ENCODE measurements around the gene MLN. TPM values are rescaled to one million over a fixed set of nuclear protein-coding genes. Genes with fewer than 3 reads are reported as not detected.

MLN gene
- total and polyA plus RNA-seq, 2 experiments from 2014 or later: not detected

DNA sequence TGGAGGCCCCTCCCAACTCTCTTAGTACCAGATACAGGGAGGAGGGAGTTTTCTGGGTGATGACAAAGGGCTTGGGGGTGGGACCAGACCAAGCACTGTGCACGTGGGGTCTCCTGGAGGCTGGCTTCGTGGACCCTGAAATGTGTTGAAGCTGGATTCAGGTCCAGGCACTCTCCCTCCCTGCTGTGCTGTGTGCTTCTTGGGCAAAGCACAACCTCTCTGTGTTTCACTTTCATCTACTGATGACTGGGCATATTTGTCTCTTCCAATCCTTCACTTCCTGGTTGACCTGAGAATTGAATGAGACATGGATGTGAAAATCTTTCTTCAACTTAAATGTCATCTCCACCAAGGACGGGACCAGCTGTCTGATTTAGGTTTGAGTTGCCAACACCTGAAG is 14.5 kb upstream of the MLN start:
- H3K27ac Mint-ChIP-seq: no peak overlapping the region
- H3K36me3 Mint-ChIP-seq (ENCODE audit: low read depth): no peaks in the 10 kb centered on the region; the same call in 2 of the 3 replicates
- H3K9me3 Mint-ChIP-seq: no peaks in the 10 kb centered on the region
- no peak overlapping the region for H2AFZ ChIP-seq
- DNase-seq (ENCODE audit: low spot score) (no peak), ATAC-seq (no peak)
- no peak overlapping the region for H3K4me3 ChIP-seq
- H3K4me1 Mint-ChIP-seq: peaks cover 36% of the 10 kb centered on the region
- no peaks in the 10 kb centered on the region for H3K36me3 ChIP-seq (ENCODE audit: insufficient read depth)
- peaks cover 25% of the 10 kb centered on the region for H3K4me1 ChIP-seq (ENCODE audit: insufficient read depth)
- H3K27me3 Mint-ChIP-seq (ENCODE audit: insufficient read depth, low read depth, poor library complexity): peaks cover 10% of the 10 kb centered on the region
- 0 out of 2 replicates have a peak, but pooled peaks cover 6% of the 10 kb centered on the region for H3F3A ChIP-seq (replicated peaks; ENCODE audit: low read depth)
- H3K27ac ChIP-seq (ENCODE audit: low read depth): no peak overlapping the region
- H3K4me2 ChIP-seq: no peak overlapping the region
- H4K20me1 ChIP-seq (replicated peaks; ENCODE audit: insufficient read depth): no peaks in the 10 kb centered on the region
- TF ChIP-seq ZNF114 (CRISPR knock-in tag; IDR thresholded peaks at IDR 0.05) (no peak), EZH2phosphoT487 (IDR thresholded peaks at IDR 0.05; ENCODE audit: unreplicated experiment) (no peak), STAT1 (IDR thresholded peaks at IDR 0.05; ENCODE audit: unreplicated experiment) (no peak), EZH2 (IDR thresholded peaks at IDR 0.05; ENCODE audit: low read depth, unreplicated experiment) (no peak)
- H3K9me2 ChIP-seq (ENCODE audit: insufficient read depth): peaks cover 6% of the 10 kb centered on the region; the same call in 1 of the 2 replicates
- no peak overlapping the region for H3K4me3 Mint-ChIP-seq
- H3K27me3 ChIP-seq (ENCODE audit: insufficient read depth): no peaks in the 10 kb centered on the region
- no peaks in the 10 kb centered on the region for H3K79me2 ChIP-seq (replicated peaks; ENCODE audit: insufficient read depth)

- no peaks in the 10 kb centered on the region for H3K9me3 Mint-ChIP-seq
- H3K4me1 ChIP-seq (ENCODE audit: insufficient read depth): peaks cover 24% of the 10 kb centered on the region
- ATAC-seq (no peak), DNase-seq (ENCODE audit: low spot score) (no peak)
- H3F3A ChIP-seq (replicated peaks; ENCODE audit: low read depth): 0 out of 2 replicates have a peak, but pooled peaks cover 6% of the 10 kb centered on the region
- TF ChIP-seq ETS1 (IDR thresholded peaks at IDR 0.05) (no peak), EZH2phosphoT487 (IDR thresholded peaks at IDR 0.05; ENCODE audit: unreplicated experiment) (no peak), POLR2AphosphoS5 (IDR thresholded peaks at IDR 0.05; ENCODE audit: low read depth) (no peak), ZNF114 (CRISPR knock-in tag; IDR thresholded peaks at IDR 0.05) (no peak), ZNF331 (CRISPR knock-in tag; IDR thresholded peaks at IDR 0.05; ENCODE audit: low read depth) (no peak)
- peaks cover 34% of the 10 kb centered on the region for H3K4me1 Mint-ChIP-seq
- H2AFZ ChIP-seq: no peak overlapping the region; the same call in 1 of the 2 replicates
- no peak overlapping the region for H3K4me3 ChIP-seq
- peaks cover 6% of the 10 kb centered on the region for H3K27me3 Mint-ChIP-seq (ENCODE audit: insufficient read depth, low read depth, poor library complexity)
- no peaks in the 10 kb centered on the region for H4K20me1 ChIP-seq (replicated peaks; ENCODE audit: insufficient read depth)
- no peak overlapping the region for H3K4me3 Mint-ChIP-seq
- H3K27ac Mint-ChIP-seq: no peak overlapping the region
- H3K27me3 ChIP-seq (ENCODE audit: insufficient read depth): no peaks in the 10 kb centered on the region
- H3K36me3 Mint-ChIP-seq (ENCODE audit: low read depth): no peaks in the 10 kb centered on the region
- H3K79me2 ChIP-seq (replicated peaks; ENCODE audit: insufficient read depth): no peaks in the 10 kb centered on the region
- H3K27ac ChIP-seq (ENCODE audit: low read depth): no peak overlapping the region
- H3K36me3 ChIP-seq (ENCODE audit: insufficient read depth): no peaks in the 10 kb centered on the region
- peaks cover 6% of the 10 kb centered on the region; the same call in 1 of the 2 replicates for H3K9me2 ChIP-seq (ENCODE audit: insufficient read depth)
- no peak overlapping the region for H3K4me2 ChIP-seq
These were observed 13.7 kb upstream of the MLN start for GRCh38 chr6:33817489-33817888.

DNA sequence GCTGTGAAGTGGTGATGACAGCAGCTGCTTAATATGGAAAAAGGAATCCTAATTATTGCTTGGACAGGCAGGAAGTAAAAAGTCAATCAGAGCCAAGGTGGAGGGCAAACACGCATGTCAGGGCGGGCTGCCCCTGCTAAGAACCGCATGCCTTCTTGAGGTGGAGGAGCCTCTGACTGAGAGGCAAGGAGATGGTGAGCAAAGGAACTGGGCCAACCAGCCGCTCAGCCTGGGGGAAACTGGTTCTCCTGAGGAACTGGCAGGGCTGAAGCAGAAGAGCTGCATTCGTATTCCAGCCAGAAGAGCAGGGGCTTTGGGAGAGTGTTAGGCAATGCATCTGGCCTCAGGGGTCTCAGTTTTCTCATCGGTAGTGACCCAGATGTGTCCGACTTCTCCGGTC is 13.1 kb upstream of the MLN start:
- peaks cover 6% of the 10 kb centered on the region for H3K27me3 Mint-ChIP-seq (ENCODE audit: insufficient read depth, low read depth, poor library complexity)
- H3K4me1 Mint-ChIP-seq: peaks cover 38% of the 10 kb centered on the region
- TF ChIP-seq ZNF114 (CRISPR knock-in tag; IDR thresholded peaks at IDR 0.05) (no peak), STAT1 (IDR thresholded peaks at IDR 0.05; ENCODE audit: unreplicated experiment) (no peak), ETS1 (IDR thresholded peaks at IDR 0.05) (no peak), POLR2AphosphoS5 (IDR thresholded peaks at IDR 0.05; ENCODE audit: low read depth) (no peak), ZNF331 (CRISPR knock-in tag; IDR thresholded peaks at IDR 0.05; ENCODE audit: low read depth) (no peak), EZH2phosphoT487 (IDR thresholded peaks at IDR 0.05; ENCODE audit: unreplicated experiment) (no peak), NANOG (IDR thresholded peaks at IDR 0.05; ENCODE audit: borderline replicate concordance) (no peak), EZH2 (IDR thresholded peaks at IDR 0.05; ENCODE audit: low read depth, unreplicated experiment) (no peak)
- TF ChIP-seq, protein P1, sequence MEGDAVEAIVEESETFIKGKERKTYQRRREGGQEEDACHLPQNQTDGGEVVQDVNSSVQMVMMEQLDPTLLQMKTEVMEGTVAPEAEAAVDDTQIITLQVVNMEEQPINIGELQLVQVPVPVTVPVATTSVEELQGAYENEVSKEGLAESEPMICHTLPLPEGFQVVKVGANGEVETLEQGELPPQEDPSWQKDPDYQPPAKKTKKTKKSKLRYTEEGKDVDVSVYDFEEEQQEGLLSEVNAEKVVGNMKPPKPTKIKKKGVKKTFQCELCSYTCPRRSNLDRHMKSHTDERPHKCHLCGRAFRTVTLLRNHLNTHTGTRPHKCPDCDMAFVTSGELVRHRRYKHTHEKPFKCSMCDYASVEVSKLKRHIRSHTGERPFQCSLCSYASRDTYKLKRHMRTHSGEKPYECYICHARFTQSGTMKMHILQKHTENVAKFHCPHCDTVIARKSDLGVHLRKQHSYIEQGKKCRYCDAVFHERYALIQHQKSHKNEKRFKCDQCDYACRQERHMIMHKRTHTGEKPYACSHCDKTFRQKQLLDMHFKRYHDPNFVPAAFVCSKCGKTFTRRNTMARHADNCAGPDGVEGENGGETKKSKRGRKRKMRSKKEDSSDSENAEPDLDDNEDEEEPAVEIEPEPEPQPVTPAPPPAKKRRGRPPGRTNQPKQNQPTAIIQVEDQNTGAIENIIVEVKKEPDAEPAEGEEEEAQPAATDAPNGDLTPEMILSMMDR (conservative IDR thresholded peaks at IDR 0.05; ENCODE audit: low read depth in 2 of 2): no peak

More for the DNA sequence above, 13.1 kb upstream of the MLN start:
- Histone ChIP-seq H3F3A (replicated peaks; ENCODE audit: low read depth) (0 out of 2 replicates have a peak, but pooled peaks cover 6% of the 10 kb centered on the region), H3K79me2 (replicated peaks; ENCODE audit: insufficient read depth) (no peaks in the 10 kb centered on the region), H3K4me3 (no peak overlapping the region), H3K27me3 (ENCODE audit: insufficient read depth) (no peaks in the 10 kb centered on the region), H3K36me3 (ENCODE audit: insufficient read depth) (no peaks in the 10 kb centered on the region), H3K9me2 (ENCODE audit: insufficient read depth) (0 out of 2 replicates have a peak, but pooled peaks cover 2% of the 10 kb centered on the region), H4K20me1 (replicated peaks; ENCODE audit: insufficient read depth) (no peaks in the 10 kb centered on the region), H3K4me2 (no peak overlapping the region), H2AFZ (no peak overlapping the region; the same call in 1 of the 2 replicates), H3K4me1 (ENCODE audit: insufficient read depth) (peaks cover 30% of the 10 kb centered on the region), H3K27ac (ENCODE audit: low read depth) (no peak overlapping the region)
- DNase-seq (ENCODE audit: low spot score): no peak
- Mint-ChIP-seq H3K9me3 (no peaks in the 10 kb centered on the region), H3K27ac (no peak overlapping the region), H3K4me3 (no peak overlapping the region), H3K36me3 (ENCODE audit: low read depth) (no peaks in the 10 kb centered on the region)
- ATAC-seq: no peak
